ENCODE data around the gene CCM2L. TPM values are rescaled to one million over a fixed set of nuclear protein-coding genes. Genes with fewer than 3 reads are reported as not detected.

Gene CCM2L
- total RNA-seq, 1 donor from 2014 or later = 0.75 TPM

GRCh38 chr20:31990641-31991338 is 19.4 kb upstream of the CCM2L start:
- H3F3A ChIP-seq (ENCODE audit: low read depth) = peaks cover 12% of the 10 kb centered on the region
- Mint-ChIP-seq H3K36me3 (no peaks in the 10 kb centered on the region), H3K4me1 (no peaks in the 10 kb centered on the region), H3K27ac (no peak overlapping the region), H3K9me3 (no peaks in the 10 kb centered on the region), H3K4me3 (no peak overlapping the region), H3K27me3 (ENCODE audit: insufficient read depth, low read depth) (peaks cover 17% of the 10 kb centered on the region)
- TF ChIP-seq EZH2 (IDR thresholded peaks at IDR 0.05) (no peak), CTCF (IDR thresholded peaks at IDR 0.05) (no peak), EZH2phosphoT487 (IDR thresholded peaks at IDR 0.05) (no peak)
- H3K27ac ChIP-seq = no peak overlapping the region
- H3K9ac ChIP-seq = no peak overlapping the region
- H3K4me2 ChIP-seq = no peak overlapping the region
- H3K4me3 ChIP-seq = no peak overlapping the region
- no peaks in the 10 kb centered on the region for H3K36me3 ChIP-seq
- H3K79me2 ChIP-seq (ENCODE audit: low read depth) = no peaks in the 10 kb centered on the region
- peaks cover 6% of the 10 kb centered on the region for H4K20me1 ChIP-seq (ENCODE audit: low read depth)
- DNase-seq (ENCODE audit: low spot score) = no peak
- H2AFZ ChIP-seq (replicated peaks) = no peak overlapping the region
- H3K4me1 ChIP-seq = peaks cover 10% of the 10 kb centered on the region
- peaks cover 43% of the 10 kb centered on the region for H3K27me3 ChIP-seq
- no peaks in the 10 kb centered on the region for H3K9me3 ChIP-seq (ENCODE audit: low read depth)

GRCh38 chr20:31991339-31991705 is 18.9 kb upstream of the CCM2L start:
- H3K4me2 ChIP-seq = no peak overlapping the region

GRCh38 chr20:31992086-31992485 is 18.2 kb upstream of the CCM2L start:
- H3K27ac ChIP-seq = no peak overlapping the region
- no peak overlapping the region for H2AFZ ChIP-seq (replicated peaks)
- no peak overlapping the region for H3K27ac Mint-ChIP-seq
- no peak overlapping the region for H3K4me3 ChIP-seq
- H3K9ac ChIP-seq = no peak overlapping the region
- no peaks in the 10 kb centered on the region for H3K79me2 ChIP-seq (ENCODE audit: low read depth)
- H3K27me3 Mint-ChIP-seq (ENCODE audit: insufficient read depth, low read depth) = peaks cover 27% of the 10 kb centered on the region
- peaks cover 56% of the 10 kb centered on the region for H3K27me3 ChIP-seq
- no peak overlapping the region for H3K4me2 ChIP-seq
- DNase-seq (ENCODE audit: low spot score) = no peak
- no peaks in the 10 kb centered on the region for H3K36me3 ChIP-seq
- H3F3A ChIP-seq (ENCODE audit: low read depth) = peaks cover 12% of the 10 kb centered on the region
- H3K4me3 Mint-ChIP-seq = no peak overlapping the region
- H3K36me3 Mint-ChIP-seq = no peaks in the 10 kb centered on the region
- peaks cover 10% of the 10 kb centered on the region for H3K4me1 ChIP-seq
- H3K9me3 ChIP-seq (ENCODE audit: low read depth) = no peaks in the 10 kb centered on the region
- peaks cover 6% of the 10 kb centered on the region for H4K20me1 ChIP-seq (ENCODE audit: low read depth)
- no peak for TF ChIP-seq EZH2phosphoT487 (IDR thresholded peaks at IDR 0.05)
- TF ChIP-seq CTCF (IDR thresholded peaks at IDR 0.05) = no peak
- no peak for TF ChIP-seq EZH2 (IDR thresholded peaks at IDR 0.05)
- peaks cover 2% of the 10 kb centered on the region for H3K9me3 Mint-ChIP-seq
- no peaks in the 10 kb centered on the region for H3K4me1 Mint-ChIP-seq

More at GRCh38 chr20:31991339-31991705, 18.9 kb upstream of the CCM2L start:
- H3K36me3 ChIP-seq = no peaks in the 10 kb centered on the region
- H3F3A ChIP-seq (ENCODE audit: low read depth) = peaks cover 12% of the 10 kb centered on the region
- no peak overlapping the region for H3K27ac ChIP-seq
- no peaks in the 10 kb centered on the region for H3K9me3 ChIP-seq (ENCODE audit: low read depth)
- peaks cover 6% of the 10 kb centered on the region for H4K20me1 ChIP-seq (ENCODE audit: low read depth)
- Mint-ChIP-seq H3K4me3 (no peak overlapping the region), H3K27me3 (ENCODE audit: insufficient read depth, low read depth) (peaks cover 22% of the 10 kb centered on the region), H3K27ac (no peak overlapping the region), H3K4me1 (no peaks in the 10 kb centered on the region), H3K9me3 (peaks cover 2% of the 10 kb centered on the region), H3K36me3 (no peaks in the 10 kb centered on the region)
- H3K27me3 ChIP-seq = peaks cover 48% of the 10 kb centered on the region
- H3K4me1 ChIP-seq = peaks cover 10% of the 10 kb centered on the region
- H3K79me2 ChIP-seq (ENCODE audit: low read depth) = no peaks in the 10 kb centered on the region
- no peak overlapping the region for H2AFZ ChIP-seq (replicated peaks)
- DNase-seq (ENCODE audit: low spot score) = no peak
- TF ChIP-seq CTCF (IDR thresholded peaks at IDR 0.05) (no peak), EZH2phosphoT487 (IDR thresholded peaks at IDR 0.05) (no peak), EZH2 (IDR thresholded peaks at IDR 0.05) (no peak)
- H3K4me3 ChIP-seq = no peak overlapping the region
- H3K9ac ChIP-seq = no peak overlapping the region
